DMS114 treated with DMSO at 0.1 percent for 48 hours (cell line): ENCODE results near the gene RGS1.

Source experiments
- DNase-seq: peaks from one replicate; lab custom pipeline; 2025; ENCODE audit not compliant: unreplicated experiment; lab: John Stamatoyannopoulos, UW

The RGS1 gene

DNA sequence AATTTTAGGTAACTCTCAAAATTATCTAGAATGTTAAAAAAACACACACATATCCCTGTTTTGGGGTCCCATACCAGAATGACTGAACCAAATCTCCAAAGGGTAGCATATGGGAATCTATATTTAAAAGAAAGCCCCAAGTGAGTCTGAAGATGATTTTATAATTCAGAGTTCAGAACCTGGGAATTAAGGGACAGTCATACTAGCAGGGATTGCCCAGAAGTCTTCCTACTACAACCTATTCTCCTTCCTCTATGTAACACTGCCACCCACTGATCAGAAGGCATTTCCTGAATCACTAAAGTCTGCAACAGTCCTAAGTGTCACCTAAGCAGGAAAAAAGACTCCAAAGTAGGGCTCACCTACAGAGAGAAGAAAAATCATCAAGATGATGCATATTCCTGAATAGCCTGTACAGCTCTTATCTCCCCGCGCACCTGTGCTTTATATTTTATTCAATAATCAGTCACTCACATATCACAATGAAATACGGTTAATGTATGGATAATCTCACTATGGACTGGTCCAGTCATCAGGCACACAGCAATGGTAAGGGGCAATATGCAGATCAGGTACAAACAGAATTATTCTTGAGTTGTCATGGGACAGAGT is 4.9 kb downstream of the RGS1 start:
- peak; percentile 13 for DNase-seq

DNA sequence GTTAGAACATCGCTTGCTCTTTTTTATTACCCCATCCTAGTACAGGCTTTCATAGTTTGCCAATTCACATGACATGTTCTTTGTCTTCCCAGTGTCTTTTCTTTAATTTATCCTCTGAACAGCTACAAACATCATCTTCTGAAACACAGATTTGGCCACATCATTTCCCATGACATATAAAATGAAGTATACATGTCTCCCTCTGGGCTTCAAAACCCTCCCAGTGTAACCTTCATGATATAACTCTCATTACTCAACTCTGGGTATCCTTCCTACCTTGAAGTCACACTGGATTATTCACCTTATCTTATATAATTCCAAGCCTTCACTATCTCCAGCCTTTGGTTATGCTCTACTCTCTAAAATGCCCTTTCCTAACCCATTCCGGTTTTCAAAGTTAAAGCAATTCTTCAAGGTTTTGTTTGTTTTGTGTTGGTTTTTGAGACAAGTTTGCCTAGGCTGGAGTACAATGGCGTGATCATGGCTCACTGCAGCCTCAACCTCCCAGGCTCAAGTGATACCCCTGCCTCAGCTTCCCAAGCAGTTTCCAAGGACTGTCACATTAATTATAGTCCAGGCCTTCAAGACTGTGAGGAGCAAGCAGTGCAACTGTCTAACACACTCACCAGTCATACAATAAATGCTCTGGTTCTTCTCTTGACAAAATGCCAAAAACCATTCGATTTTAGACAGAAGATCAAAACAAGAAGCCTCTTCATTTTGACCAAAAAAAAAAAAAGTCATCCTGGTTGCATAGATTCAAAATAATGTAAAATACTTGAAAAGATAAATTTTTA is 5.8 kb downstream of the RGS1 start:
- DNase-seq, result no peak

DNA sequence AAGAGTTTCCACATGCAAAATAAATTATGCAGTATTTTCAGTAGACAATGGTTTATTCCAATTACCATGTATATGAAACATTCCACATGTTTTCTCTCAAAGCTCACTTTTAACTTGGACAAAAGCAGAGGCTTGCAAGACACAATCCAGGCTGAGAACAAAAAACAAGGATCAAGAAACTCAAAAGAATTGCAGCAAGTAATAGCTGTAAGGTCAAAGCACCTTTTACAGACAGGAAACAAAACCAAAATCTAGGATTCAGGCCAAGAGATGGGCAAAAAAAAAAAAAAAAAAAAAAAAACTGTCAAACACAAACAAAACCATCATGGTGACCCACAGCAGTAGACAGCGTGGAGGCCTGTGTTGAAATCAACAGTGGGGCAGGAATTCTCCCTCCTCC is 9.3 kb downstream of the RGS1 start:
- no peak for DNase-seq

DNA sequence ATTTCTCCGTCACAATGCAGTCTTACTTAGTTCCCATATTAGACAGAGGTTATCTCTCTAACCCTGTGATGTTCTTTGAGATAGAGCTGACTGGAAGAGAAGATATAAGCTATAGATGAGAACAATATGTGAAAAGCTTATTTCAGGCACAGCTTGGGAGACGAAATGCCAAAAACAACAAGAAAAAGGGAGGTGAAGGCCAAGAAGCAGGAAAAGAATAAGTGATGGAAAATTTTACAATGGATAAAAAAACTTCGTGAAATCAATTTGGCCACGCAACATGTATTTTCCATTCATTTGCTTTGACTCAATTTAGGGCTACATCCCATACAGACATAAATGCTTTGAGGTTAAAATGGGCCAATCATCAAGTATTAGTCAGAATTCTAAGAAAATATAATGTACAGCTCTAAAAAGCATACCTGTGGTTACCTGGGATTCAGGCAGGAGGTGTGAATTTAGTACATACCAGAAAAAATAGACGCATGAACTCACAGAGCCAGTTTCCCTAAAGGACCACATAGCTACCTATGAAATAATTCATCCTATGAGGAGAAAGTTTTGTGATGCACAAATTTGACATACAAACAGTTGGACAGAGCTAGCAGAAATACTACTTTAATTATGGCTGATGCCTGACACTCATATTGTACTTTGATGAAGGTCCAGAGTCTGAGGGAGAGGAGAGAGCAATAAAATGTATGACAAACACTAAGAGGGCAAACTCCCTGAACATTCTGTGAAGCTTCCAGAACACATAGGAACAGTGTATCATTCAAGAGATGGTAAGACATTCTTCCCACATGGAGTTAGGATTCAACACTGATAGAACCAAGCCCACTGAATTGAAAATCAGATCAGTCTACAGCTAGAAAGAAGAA is 12.1 kb downstream of the RGS1 start:
- DNase-seq, result no peak

DNA sequence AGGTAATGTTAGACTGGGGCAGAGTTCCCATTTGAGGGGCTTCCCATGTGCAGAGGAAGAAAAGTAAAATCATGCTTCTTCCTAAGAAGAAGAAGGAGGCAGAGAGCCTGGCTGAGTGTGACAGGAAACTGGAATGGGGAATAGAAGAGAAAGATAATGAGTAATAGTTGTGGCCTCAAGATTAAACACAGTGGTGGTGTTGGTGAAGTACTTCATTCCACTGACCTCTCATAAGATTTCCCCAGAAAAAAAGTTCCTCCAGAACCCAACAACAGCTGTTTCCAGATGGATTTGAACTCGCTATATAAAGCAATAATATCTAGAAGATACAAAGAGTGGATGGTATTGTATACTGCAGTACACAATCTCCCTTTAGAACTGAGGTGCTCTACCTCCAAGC is 13.0 kb downstream of the RGS1 start:
- no peak for DNase-seq

DNA sequence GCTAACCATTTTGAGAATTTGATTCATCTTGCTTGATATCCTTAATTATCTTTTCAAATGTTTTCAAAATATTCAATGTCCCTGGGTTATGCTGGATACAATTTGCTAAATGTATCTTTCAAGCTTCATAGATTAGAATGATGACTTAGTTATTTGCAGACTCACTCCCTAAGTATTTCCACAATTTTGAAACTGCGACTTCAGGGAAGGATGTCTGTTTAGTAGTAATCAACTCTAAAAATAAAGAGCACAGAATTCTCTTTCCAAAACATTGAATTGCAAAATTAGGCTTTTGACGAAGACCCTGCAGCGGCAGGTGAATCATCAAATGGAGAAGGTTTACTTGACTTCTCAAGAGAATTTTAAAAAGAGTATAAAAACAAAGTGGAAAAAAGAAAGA is 14.2 kb downstream of the RGS1 start:
- no peak for DNase-seq

DNA sequence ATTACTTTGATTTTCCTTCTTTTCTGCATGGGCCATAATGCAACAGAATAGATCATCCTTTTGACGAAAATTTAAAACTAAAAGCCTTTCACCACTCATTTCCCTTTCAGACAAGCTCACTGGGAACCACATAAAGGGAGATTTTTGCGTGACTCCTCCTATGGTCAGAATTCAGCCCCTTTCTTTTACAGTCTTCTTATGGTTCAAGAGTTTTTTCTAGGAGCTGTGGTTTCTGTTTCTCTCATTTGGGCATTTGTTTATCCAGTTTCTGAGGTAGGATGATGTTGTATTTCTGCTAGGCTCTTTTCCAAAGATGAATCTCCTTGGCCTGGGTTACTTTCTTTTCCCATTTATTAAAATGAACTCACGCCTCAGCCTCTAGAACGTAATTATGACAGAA is 16.9 kb downstream of the RGS1 start:
- no peak for DNase-seq

DNA sequence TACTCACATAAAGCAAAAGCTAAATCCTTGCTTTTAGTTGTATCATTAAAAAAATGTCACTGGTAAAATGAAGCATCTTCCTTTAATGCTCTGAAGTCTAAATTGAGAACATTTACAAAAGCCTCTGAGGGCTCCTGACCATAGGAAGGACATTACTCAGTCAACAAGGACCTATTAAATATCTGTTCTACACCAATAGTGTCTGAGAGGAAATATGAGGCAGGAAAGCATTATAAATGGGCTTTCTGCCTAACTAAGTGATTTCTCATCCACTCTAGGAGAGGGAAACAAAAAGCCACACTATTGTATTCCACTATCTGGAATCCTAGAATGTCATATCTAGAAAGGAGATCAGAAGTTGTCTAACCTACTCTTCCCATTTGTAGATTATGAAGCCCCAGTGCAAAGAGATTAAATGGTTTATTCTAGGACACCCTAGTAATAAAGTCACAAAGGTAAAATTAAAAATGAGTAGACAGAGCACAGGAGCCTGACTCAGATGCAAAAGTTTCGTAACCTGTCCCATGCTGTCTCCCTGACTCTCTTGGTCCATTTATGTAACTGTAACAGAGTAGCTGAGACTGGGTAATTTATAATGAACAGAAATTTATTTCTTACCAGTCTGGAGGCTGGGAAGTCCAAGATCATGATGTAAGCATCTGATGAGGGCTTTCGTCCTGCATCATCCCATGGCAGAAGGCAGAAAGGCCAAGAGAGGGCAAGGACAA is 17.6 kb downstream of the RGS1 start:
- no peak for DNase-seq

DNA sequence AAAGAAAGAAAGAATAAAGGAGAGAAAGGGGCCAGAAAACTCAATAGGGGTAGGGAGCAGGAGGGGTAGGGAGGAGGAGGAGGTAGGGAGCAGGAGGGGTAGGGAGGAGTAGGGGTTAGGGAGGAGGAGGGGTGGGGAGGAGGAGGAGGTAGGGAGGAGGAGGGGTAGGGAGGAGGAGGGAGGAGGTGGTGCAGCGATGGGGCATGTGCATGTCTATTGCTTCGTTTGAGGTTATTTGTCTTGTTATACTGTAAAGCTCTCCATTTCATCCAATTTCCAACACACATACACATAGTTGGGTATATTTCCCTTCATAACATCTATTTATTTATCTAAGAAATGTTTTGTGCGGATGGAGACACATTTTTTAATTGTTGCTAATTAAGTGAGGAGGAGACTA is 19.7 kb downstream of the RGS1 start:
- DNase-seq, result no peak

DNA sequence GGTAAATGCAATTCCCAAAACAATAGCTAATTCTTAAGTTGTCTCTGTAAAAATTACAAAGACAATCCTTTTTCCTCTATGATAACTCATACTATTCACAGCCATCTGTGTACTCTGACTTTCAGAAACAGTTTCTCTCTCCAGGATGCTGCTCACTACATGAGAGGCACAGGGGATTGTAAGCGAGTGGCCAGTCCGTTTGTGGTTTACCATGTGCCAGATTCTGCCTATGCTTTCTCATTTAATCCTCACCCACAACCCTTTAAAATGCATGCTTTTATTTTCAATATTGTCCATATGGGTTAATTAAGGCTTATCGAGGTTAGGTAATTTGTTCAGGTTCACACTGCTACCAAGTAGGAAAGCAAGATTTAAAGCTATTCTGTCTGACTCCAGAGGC is 23.0 kb downstream of the RGS1 start:
- no peak for DNase-seq

DNA sequence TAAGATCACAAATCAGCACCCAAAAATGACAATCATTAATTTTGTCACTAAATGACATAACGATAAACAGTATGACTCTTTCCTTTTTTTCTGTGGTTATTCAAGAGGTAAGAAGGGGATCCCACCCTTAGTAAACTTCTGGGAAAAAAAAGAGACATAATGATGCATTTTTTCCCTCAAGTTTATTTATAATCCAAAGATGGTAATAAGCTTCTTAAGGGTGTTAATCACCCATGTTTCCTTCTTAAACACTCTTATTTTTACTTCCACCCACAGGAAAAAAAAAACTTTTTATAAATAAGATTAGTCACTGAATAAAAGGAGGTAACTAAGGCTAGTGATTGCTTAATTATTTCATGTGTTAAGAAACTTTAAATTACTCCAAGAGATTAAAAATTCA is 24.7 kb downstream of the RGS1 start:
- no peak for DNase-seq

DNA sequence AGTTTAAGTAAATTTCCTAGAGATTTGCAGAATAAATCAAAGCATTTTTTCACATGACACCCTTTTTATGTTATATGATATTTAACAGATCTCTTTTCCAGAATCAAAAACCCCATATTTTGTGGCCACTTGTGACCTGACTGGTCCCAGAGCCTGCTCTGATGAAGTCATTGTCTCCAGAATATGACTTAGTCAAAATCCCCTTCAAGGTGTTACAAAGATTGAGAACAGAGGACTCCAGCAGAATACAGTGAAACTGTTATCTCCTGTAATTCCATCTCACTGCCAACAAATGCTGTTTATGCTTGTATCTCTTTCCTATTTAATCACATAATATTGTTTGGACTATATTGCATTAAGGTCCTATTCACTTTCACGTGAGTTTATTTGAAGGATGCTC is 25.6 kb downstream of the RGS1 start:
- no peak for DNase-seq

DNA sequence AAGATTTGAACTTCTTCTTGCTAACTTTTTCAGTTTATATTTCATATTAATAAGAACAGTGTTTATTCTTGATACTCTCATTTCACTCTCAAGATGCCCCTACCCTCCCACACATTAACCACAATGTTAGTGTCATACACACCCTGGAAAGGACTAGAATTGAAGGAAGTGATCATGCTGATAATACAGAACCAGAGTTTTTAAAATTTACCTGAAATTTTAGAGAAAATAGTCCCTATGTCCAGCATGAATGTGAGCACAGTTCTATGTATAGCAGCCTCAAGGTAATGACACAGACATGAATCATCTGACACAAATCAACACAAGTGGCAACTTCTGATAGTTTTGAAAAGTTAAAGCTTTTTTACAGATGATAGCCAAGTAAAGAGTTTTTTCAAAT is 26.0 kb downstream of the RGS1 start:
- no peak for DNase-seq

DNA sequence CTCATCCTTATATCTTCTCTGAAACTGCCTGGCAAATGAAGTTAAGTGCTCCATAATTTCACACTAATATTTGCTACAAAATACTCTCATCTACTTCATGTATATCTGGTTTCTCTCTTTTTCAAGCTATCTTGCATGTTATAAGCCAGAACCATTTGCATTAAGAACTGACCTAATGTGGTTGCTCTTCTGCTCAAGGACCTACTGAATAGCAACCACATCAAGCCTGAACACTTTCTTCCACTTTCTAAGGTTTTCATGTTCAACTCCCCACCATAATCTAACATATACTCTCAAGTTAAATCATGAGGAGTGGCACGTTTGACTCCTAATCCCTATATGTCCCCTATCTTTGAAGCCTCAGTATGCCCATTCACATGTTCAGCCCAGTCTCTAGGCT is 27.2 kb downstream of the RGS1 start:
- no peak for DNase-seq

DNA sequence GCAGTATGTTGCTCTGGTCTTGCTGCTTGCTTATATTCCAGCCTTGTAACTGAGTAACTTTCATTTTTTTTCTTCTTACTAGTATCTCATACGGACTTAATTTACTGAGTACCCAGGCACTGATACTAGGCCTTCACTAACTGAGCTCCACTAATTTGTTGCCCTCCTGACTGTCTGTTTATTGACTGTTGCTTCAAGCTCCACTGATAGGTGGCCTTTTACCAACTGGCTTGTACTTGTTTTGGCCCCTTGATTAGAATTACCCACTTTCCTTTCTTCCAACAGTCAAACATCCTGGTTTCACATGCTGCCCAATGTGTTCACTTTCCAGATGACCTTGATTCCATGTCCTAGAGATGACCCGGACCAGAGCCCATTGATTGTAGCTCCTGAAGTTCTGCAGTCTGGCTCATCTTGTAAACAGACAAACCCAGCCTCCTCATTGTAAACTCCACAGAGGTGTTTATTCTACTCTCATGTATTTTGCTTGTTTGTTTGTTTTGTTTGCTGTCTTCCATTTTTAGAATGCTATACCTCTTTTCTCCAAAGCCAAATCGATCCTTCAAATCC is 27.7 kb downstream of the RGS1 start:
- DNase-seq, result no peak

DNA sequence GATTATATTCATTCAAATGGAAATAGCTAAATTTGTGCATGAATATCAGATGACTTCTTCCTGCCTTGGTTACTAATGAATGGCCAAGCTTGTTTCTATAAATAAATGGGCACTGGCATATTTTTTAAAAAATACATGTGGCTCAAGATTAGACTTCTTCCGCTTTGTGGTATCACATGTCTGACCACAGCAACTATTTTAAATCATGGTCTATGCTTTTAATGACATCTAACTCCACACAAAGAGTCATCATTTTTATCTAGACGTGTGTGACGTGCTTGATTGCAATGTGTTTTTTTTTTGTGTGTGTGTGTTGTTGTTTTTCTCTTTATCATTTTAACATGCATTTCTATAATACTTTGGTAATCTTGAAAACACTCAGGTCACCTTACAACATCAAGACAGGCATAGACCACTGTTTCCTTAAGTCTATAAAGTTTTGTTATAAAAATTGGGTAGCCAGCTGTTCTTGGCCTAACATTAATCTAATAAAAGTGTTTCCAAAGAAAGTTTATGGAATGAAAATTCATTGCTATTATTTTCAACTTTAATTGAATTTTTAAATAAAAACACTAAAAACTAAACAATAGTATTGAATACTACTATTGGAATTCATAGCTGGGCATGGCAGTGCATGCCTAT is 29.5 kb downstream of the RGS1 start:
- no peak for DNase-seq

DNA sequence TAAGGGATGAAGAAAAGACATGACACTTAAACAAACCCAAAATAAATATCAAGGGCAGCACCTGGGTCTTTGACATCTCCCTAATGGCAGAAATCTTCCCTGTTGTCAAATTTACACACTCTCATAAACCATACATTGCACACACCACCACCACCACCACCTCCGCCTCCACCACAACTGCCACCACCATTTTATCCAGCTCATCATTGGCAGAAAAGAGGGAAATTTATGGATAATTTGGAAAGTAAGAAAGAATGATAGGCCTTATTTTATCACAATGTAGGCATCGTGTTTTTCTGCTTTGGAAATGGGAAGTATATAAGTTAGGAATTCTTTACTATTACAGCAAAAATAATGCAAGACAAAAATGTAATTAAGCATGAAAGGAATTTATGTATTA is 33.1 kb downstream of the RGS1 start:
- no peak for DNase-seq

DNA sequence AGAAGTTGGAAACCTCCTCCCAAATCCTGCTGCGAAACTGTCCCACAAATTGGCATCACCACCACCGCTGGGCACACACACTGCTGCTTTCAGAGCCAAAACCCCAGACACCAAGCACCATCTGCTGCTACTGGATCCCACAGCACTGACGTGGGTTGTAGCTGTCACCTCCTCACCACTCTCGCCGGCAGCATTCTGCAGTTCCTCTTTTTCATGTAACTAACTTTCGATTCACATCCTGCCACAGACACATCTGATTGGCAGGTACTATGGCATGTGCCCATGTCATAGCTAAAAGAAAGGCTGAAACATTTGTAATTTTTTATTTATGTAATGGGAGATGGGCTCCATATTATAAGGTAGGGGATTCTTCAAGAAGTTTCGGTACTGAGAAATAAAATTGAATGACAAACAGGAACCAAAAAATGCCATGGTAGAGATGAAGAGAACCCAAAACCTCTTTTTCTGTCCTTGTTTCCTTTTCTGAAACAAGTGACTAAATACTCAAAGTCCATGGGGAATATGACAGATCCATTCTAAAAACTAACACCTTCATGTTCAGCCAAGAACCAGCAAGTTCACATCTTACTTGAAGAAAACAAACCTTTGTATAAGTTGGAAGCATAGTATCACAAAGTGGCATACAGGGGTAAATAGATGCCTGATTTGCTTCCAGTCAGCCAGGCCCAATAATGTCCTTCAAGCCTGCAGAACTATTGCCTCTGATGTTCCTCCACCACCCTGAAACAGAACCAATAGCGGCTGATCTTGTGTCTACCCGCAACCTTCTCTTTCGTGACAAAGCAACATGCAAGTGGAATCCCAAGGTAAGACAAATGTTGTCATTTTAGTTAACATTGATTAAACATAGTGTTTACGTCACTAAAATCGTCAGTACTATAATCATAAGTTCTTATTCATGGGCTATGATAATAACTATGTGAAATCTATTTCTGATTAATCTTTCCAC is 33.8 kb downstream of the RGS1 start:
- no peak for DNase-seq

DNA sequence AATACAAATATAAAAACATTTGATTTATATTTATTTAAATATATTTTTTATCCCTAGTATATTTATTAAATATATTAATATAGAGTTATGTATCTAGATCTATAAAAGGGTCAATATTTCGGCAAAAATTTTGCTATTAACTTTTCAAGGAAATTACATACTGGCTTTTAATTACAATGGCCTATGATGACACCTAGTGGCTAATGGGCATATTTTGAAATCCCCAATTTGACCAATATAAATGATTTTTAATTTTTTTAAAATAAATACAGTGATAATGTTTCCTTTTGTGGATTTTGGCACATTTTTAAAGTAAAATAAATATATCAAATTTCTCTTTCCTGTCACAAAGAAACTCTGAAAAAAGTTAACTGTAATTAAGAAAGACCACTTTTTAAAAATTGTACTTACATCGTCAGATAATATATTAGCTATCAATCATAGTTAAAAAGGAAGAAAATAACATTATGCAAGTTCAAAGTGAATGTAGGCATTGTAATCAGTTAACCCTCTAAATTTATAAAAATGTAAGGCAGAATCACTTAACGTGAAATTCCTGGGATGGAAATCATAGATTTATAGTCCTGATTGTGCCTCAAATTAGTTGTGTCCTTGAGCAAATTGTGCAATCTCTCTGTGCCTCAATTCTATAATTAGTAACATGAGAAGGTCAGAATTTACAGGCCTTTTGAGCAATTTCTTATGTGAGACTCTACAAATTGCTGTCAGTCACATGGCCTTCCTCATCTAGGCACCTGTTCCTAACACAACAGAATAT is 34.7 kb downstream of the RGS1 start:
- peak; percentile 18 for DNase-seq
